Measurements from ENCODE around the gene MED4.

- TF ChIP-seq CTCF (IDR thresholded peaks at IDR 0.05) (no peak), POLR2AphosphoS5 (IDR thresholded peaks at IDR 0.05) (no peak)
Observed at GRCh38 chr13:48108106-48108505, 13.2 kb upstream of the MED4 start.

All from breast epithelium (tissue), 3 donors.